ENCODE measurements around the gene DHX34. TPM values are rescaled to one million over a fixed set of nuclear protein-coding genes. Genes with fewer than 3 reads are reported as not detected.
A peak's percentile ranks its signal among the peaks of the same experiment; 100 is the strongest.

DHX34 gene
- total and polyA plus RNA-seq, 9 of the 15 experiments (the other 6 are each of a cell fraction or from before 2014, with no cell fraction given): 0.36 to 42.0 (median 15.0) TPM

- in situ Hi-C loops (cut with MboI) (no loop called here), intact Hi-C loops (cut with micrococcal nuclease) (no loop called here)
- FAIRE-seq (no peak), DNase-seq (ENCODE audit: extremely low read depth in 1 of 4, low spot score in 3 of 4) (no peak), ATAC-seq (no peak)
- Histone ChIP-seq H3K4me3 (no peak overlapping the region), H3K4me1 (replicated peaks in 1 of 2; ENCODE audit: control insufficient read depth in 2 of 2, insufficient read depth in 2 of 2, low read length in 2 of 2) (peaks cover 0 to 5% of the 10 kb centered on the region in 2 experiments; a peak in 2 of 5 replicates), H2AFZ (ENCODE audit: low read depth, low read length) (no peak overlapping the region), H3K9me3 (replicated peaks; ENCODE audit: control insufficient read depth, insufficient read depth, low read depth, low read length) (no peaks in the 10 kb centered on the region), H3K36me3 (ENCODE audit: control insufficient read depth, insufficient read depth, low read length) (peaks cover 80% of the 10 kb centered on the region; the same call in 2 of the 3 replicates), H3K4me2 (ENCODE audit: insufficient read depth, low read length) (no peak overlapping the region), H4K20me1 (replicated peaks; ENCODE audit: control insufficient read depth, insufficient read depth, low read length) (no peaks in the 10 kb centered on the region), H3K27me3 (ENCODE audit: control insufficient read depth in 2 of 2, insufficient read depth in 2 of 2, low read length in 2 of 2) (no peaks in the 10 kb centered on the region), H3K27ac (ENCODE audit: extremely low read depth, low read depth, low read length) (no peak overlapping the region), H3K9ac (ENCODE audit: insufficient read depth in 1 of 2, low read depth in 2 of 2, low read length in 2 of 2) (peak overlapping the region in 1 of 2 experiments; percentile 50; a peak in 1 of 4 replicates), H3K9me1 (ENCODE audit: control insufficient read depth, insufficient read depth, low read length) (peaks cover 3% of the 10 kb centered on the region), H3K79me2 (ENCODE audit: control insufficient read depth, insufficient read depth, low read length) (no peaks in the 10 kb centered on the region)
- 92% methylated on average over 9 of the region's 9 CpGs for WGBS (ENCODE audit: insufficient coverage, low coverage, missing lambda C conversion rate)
- BruUV-seq (replicated peaks): no TSS peak
- POLR2A ChIA-PET: interaction anchor here (1.0 to 1.3 kb wide), 2 partner anchors 9 to 11 kb away, joined by 3 to 5 read pairs; no protein-coding TSS in a partner anchor
- CTCF ChIA-PET (ENCODE audit: low intra/inter-chr PET ratio): no interaction called here
- TF ChIP-seq ZFP30 (CRISPR knock-in tag; IDR thresholded peaks at IDR 0.05; ENCODE audit: borderline replicate concordance) (no peak), DIDO1 (tag; IDR thresholded peaks at IDR 0.05; ENCODE audit: low read depth) (no peak), MAFK (IDR thresholded peaks at IDR 0.05; ENCODE audit: low read length) (no peak), ZNF316 (IDR thresholded peaks at IDR 0.05) (no peak), RBFOX2 (IDR thresholded peaks at IDR 0.05; ENCODE audit: low read depth, low read length) (peak; percentile 41; the same call in 1 of the 2 replicates), HINFP (tag; conservative IDR thresholded peaks at IDR 0.05; ENCODE audit: low read depth) (no peak), FOS (IDR thresholded peaks at IDR 0.05; ENCODE audit: extremely low read depth, insufficient read length) (no peak), CBFB (CRISPR knock-in tag; IDR thresholded peaks at IDR 0.05) (no peak)
Measured at GRCh38 chr19:47371261-47371660, 22.1 kb downstream of the DHX34 start.
